Activated CD4-positive, alpha-beta T cell treated with anti-CD3 and anti-CD28 coated beads, Interleukin-2, Interleukin-6, amounts not matched to agents 100 ng/mL and 50 ng/mL, durations not matched to agents 16 hours and 8 hours (primary cell): Measurements from ENCODE around the gene USP15.
A peak's percentile ranks its signal among the peaks of the same experiment; 100 is the strongest.
"Not testable (repeated sequence)": the region's sequence is repeated elsewhere in the genome, so short reads cannot be mapped to it uniquely, and the experiment has no call there.

Source experiments
- DNase-seq: peaks from one replicate; pipeline ENCODE4 v3.0.0-alpha.2; 2020

Gene USP15

GRCh38 chr12:62332598-62332997, 72.4 kb downstream of the USP15 start:
- no peak for DNase-seq

DNA sequence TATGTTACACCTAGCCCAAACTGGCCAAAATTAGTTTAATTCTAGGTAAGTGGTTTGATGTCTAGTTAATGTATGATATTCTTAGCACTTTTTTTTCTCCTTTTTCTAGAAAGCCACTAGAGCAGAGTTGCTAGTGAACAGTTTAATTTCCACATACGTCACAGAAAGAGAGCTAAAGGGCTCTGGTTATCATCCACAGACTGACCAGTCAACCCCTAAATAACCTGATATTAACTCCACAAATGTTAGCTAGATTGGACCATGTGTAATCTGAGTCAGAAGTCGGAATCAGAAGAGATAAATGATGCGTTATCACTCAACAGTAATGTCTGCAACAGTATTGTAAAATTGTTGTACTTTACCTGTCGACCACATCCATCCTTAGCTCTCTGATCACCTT, 74.9 kb downstream of the USP15 start:
- DNase-seq = no peak

- DNase-seq = no peak
These were observed 75.6 kb downstream of the USP15 start for GRCh38 chr12:62335796-62336195.

- not testable (repeated sequence) for DNase-seq
These were observed 77.4 kb downstream of the USP15 start for GRCh38 chr12:62337643-62338042.

GRCh38 chr12:62342614-62343303, 82.6 kb downstream of the USP15 start:
- not testable (repeated sequence) for DNase-seq

- DNase-seq = not testable (repeated sequence)
These were observed 83.3 kb downstream of the USP15 start for GRCh38 chr12:62343304-62344120.

GRCh38 chr12:62344731-62345556, 84.7 kb downstream of the USP15 start:
- DNase-seq = not testable (repeated sequence)

GRCh38 chr12:62345667-62346066, 85.5 kb downstream of the USP15 start:
- no peak for DNase-seq

DNA sequence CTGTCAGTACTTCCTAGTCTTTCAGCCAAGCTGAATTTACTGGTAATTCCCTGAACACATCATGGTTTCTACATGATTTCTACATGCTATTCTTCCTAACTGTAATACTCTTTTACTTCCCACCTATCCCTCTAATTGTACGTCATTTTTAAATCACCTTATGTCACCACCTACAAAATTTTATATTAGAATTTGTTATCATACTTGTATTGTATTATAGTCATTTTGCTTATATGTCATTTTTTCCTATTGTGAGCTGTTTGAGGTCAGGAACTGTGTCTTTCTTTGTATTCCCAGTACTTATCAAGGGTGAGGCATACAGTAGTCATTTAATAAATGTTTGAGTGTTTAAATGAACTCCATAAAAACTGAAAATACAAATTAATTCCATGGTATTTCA, 86.6 kb downstream of the USP15 start:
- no peak for DNase-seq

GRCh38 chr12:62347922-62348650, 87.9 kb downstream of the USP15 start:
- no peak for DNase-seq

GRCh38 chr12:62350554-62350953, 90.3 kb downstream of the USP15 start:
- DNase-seq = no peak

GRCh38 chr12:62351326-62351725, 91.1 kb downstream of the USP15 start:
- peak; percentile 20 for DNase-seq

DNA sequence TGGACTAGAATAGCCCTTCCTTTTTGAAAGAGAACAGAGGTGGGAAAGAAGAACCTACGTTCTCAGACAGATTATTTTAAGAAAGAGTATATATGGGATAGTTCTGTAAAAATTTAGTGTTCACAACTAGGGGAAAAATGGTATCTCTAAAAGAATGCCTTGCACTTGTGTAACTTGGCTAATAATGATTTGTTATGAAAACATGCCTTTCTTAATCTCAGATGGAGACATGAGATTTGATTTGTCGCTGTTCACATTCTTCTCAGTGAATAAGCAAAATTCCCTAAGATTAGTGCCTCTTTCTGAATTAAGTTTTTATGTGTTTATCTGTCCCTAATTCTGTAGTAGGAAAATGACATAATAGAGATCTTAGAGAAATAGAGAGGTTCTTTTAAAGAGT, 100.8 kb downstream of the USP15 start:
- DNase-seq = no peak

- no peak for DNase-seq
These were observed 103.3 kb downstream of the USP15 start for GRCh38 chr12:62363506-62363905.

DNA sequence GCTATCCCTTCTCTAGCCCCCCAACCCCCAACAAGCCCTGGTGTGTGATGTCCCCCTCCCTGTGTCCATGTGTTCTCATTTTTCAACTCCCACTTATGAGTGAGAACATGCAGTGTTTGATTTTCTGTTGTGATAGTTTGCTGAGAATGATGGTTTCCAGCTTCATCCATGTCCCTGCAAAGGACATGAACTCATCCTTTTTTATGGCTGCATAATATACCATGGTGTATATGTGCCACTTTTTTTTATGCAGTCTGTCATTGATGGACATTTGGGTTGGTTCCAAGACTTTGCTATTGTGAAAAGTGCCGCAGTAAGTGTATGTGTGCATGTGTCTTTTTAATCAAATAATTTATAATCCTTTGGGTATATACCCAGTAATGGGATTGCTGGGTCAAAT, 104.5 kb downstream of the USP15 start:
- not testable (repeated sequence) for DNase-seq

DNA sequence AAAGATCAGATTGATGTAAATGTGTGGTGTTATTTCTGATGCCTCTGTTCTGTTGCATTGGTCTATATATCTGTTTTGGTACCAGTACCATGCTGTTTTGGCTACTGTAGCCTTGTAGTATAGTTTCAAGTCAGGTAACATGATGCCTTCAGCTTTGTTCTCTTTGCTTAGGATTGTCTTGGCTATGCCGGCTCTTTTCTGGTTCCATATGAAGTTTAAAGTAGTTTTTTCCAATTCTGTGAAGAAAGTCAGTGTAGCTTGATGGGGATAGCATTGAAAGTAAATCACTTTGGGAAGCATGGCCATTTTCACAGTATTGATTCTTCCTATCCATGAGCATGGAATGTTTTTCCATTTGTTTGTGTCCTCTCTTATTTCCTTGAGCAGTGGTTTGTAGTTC, 105.6 kb downstream of the USP15 start:
- not testable (repeated sequence) for DNase-seq

DNA sequence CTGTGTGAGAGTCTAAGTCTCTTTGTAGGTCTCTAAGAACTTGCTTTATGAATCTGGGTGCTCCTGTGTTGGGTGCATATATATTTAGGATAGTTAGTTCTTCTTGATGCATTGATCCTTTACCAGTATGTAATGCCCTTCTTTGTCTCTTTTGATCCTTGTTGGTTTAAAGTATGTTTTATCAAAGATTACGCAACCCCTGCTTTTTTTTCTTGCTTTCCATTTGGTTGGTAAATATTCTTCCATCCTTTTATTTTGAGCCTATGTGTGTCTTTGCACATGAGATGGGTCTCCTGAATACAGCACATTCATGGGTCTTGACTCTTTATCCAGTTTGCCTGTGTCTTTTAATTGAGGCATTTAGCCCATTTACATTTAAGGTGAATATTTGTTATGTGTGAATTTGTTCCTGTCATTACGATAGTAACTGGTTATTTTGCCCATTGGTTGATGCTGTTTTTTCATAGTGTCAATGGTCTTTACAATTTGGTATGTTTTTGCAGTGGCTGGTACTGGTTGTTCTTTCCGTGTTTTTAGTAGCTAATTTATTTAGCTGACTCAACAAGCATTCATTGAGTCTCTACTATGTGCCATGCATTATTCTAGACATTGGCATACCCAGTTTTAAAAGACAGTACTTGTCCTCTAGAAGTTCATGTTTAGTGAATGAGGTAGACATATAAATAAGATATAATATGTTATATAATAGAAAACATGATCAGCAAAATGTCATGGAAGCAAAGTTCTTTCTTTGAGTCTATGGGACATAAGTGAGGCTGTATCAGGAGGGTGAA, 108.4 kb downstream of the USP15 start:
- not testable (repeated sequence) for DNase-seq

- no peak for DNase-seq
These were observed 110.0 kb downstream of the USP15 start for GRCh38 chr12:62370189-62370588.

GRCh38 chr12:62371661-62372060, 111.5 kb downstream of the USP15 start:
- no peak for DNase-seq

DNA sequence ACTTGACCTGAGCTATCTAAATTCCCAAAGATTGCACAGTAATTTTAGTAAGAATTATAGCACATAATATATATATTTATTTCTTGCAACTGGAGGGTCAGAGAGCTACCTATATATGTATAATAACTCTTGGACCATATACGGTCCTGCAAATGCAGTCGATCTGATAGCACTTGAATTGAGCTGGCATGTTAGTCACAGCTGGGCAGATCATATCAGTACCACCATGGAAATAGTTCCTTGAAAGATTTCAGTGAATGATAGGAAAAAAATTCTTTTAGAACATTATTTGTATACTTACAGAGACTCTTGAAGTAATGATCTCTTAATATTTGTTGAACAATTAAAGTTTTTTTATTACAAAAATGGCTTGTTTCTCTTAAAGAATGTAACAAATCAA, 111.9 kb downstream of the USP15 start:
- DNase-seq = no peak

GRCh38 chr12:62372825-62373224, 112.6 kb downstream of the USP15 start:
- DNase-seq = no peak

DNA sequence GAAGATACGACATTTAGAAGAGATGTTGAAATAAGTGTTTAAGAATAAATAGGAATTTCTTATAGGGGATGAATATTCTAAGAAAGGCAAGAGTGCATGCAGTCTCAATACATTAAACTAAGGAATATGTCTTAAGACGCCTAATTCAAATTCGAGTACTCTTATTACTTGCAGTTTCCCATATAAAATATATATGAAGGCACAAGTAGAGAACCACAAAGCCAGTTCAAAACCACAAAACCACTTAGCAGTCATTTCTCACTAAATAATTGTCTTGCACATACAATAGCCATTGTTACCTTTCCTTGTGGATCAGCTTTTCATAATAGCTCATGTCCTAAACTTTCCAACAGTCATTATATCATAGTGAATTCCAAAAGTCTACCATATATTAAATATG, 115.4 kb downstream of the USP15 start:
- peak; percentile 37 for DNase-seq
